Stomach (tissue), 4 donors: ENCODE data around the gene SH2D3A.

Experiments
- CTCF ChIP-seq, 7 experiments: fragments of 450-650 bp in 4 of 7; fragments of 200-600 bp in 3 of 7; sonication (generic) in 3 of 7; IDR thresholded peaks; one replicate each; pipeline ENCODE4 v1.5.1; 2016 to 2019; ENCODE audit warnings: antibody characterized with exemption in 7 of 7, control low read depth in 2 of 7, mild to moderate bottlenecking in 1 of 7
- POLR2AphosphoS5 ChIP-seq, 3 donors: sonication (generic); formaldehyde crosslinking; IDR thresholded peaks; one replicate each; pipeline ENCODE4 v1.6.1; 2016; ENCODE audit warnings: antibody characterized with exemption in 3 of 3

DNA sequence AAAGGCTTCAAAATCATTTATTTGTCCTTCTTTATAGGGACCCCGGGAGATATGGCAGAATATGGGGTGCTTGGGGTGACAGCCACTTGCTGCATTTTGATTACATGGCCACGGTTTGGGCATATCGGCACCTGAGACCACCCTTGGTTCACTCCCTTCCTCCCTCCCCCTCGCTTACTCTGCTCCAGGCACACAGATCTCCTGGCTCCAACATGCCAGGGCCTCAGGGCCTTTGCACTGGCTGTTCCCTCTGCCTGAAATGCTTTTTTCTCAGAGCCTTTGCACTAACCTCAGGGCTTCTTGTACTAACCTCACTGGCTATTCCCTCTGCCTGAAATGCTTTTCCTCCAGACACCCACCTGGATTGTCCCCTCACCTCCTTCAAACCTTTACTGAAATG lies 29.0 kb upstream of the SH2D3A start:
- TF ChIP-seq POLR2AphosphoS5 (IDR thresholded peaks at IDR 0.05): no peak
- TF ChIP-seq CTCF (IDR thresholded peaks at IDR 0.05): no peak
